Activated CD8-positive, alpha-beta memory T cell treated with anti-CD3 and anti-CD28 coated beads for 24 hours (primary cell): ENCODE results near the gene SH3BP1.

Experiments used
- DNase-seq: peaks from one replicate; pipeline ENCODE4 v3.0.0-alpha.2; 2020

Gene SH3BP1

GRCh38 chr22:37659066-37659896 is 19.8 kb downstream of the SH3BP1 start:
- DNase-seq, result peak; percentile 70

GRCh38 chr22:37659897-37660708 is 20.6 kb downstream of the SH3BP1 start:
- DNase-seq, result no peak

DNA sequence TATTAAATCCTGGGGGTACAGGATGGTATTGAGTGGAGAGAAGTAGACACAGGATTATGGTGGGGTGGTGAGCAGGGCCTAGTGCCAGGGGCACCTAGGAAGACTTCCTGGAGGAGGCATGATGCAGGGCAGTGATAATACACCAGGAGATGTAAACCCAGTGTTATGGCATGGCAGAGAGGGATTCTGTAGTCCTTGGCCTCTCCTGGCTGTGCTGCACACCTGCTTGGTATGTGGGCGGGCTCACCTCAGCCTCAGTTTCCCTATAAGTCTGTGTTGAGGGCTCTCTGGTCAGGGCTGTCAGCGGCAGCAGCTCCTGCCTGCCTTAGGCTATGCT is 21.2 kb downstream of the SH3BP1 start:
- DNase-seq, result no peak

DNA sequence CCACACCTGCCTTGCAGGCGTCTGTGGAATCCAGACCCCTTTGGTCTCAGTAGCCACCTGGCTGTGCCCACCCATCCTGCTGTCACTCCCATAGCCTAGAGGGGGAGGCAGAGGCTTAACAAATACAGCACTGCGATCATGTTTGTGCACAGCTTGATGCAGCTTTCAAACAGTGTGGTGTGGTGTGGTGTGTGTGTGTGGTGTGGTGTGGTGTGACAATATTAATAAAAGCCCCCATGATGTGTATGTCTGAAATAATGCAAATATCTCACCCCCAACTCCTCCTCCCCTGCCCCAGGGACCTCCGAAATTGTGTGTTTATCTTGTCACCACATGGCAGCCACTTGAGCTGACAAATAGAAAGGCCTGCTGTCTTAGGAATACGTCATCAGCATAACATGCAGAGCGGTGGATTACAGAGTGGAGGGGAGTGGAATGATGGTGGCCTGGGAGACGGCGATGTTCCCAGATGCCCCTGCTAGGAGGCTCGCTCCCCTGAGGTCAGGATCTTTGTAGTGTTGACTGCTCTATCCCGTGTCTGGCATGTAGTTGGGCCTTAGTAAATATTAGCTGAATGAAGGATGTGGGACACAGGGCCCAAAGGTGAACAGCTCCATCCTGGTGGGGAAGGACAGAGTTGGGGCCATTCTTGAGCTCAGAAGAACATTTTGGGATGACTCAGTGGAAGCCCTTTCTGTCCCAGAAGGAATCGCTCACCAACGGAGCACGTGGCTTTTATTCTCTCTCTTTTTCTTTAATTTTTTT is 21.9 kb downstream of the SH3BP1 start:
- no peak for DNase-seq

- no peak for DNase-seq
Observed at GRCh38 chr22:37662039-37662438, 22.6 kb downstream of the SH3BP1 start.

GRCh38 chr22:37663521-37664140 is 24.2 kb downstream of the SH3BP1 start:
- DNase-seq, result no peak

DNA sequence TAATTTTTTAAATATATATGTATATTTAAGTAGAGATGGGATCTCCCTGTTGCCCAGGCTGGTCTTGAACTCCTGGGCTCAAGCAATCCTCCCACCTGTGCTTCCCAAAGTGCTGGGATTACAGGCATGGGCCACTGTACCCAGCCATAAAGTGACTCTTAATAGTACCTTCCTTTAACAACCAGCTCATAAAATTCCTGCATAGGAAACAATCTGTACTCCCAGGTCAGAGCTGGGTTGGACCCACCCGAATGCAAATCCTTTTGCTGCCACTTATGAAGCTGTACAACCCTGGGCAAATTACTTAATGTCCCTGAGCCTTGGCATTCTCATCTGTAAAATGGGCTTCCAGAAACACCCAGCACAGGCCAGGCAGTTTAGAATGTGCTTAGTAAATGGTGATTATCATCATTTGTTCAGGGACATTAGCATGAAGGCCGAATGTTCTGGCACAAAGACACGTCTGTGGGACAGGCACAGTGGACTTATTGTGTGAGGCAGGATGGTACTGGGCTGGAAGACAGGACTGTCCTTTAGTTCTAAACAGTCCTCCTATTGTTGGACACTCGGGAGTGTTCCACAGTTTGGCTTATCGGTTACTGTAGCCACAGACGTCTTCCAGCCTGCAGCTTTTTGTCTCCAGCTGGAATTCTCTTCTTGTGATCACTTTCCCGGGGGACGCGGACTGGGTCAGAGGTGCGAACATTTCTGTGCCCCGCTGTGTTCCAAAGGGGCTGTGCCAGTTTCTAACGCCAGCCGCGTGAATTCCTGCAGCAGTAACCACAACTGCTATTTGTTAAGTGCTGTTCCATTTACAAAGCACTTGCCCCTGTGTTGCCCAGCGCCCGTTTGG is 25.0 kb downstream of the SH3BP1 start:
- DNase-seq, result no peak

- no peak for DNase-seq
Observed at GRCh38 chr22:37665487-37665886, 26.0 kb downstream of the SH3BP1 start.

- DNase-seq, result no peak
Observed at GRCh38 chr22:37669586-37669985, 30.1 kb downstream of the SH3BP1 start.

GRCh38 chr22:37672206-37672919 is 32.9 kb downstream of the SH3BP1 start:
- DNase-seq, result no peak

DNA sequence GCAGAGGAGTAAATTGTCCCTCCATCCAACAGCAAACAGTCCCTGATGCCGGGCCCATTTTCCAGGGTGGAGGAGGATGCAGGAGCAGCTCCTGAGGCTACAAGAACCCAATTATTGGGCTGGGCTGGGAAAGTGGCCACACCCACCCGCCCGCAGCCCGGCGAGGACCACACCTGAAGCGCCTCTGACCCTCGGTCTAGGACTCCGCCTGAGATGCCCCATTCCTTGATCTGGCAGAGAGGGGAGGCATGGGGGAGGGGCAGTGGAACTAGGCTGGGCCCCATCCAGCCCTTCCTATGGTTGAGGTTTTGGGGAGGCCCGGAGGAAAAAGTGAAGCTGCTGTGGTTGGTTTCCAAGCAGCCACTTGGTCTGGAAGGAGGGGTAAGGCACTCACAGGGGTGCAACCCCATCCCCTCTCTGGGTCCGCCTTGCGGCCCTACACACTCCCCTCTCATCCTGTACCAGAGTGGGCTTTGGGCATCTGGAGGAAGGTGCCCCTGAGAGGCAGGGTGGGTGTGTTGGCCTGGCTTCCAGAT is 33.5 kb downstream of the SH3BP1 start:
- no peak for DNase-seq

DNA sequence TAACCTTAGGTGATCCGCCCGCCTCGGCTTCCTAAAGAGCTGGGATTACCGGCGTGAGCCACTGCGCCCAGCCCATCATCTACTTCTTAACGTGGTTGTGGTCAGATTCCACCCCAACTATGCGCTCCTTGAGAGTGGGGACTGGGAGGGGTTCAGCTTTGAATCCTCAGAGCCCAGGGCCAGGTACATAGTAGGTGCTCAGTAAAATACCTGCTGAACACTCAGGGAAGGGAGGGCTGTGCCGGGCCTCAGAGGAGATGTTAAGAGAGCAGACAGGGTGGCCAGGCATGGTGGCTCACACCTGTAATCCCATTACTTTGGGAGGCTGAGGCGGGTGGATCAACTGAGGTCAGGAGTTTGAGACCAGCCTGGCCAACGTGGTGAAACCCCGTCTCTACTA is 34.8 kb downstream of the SH3BP1 start:
- no peak for DNase-seq

DNA sequence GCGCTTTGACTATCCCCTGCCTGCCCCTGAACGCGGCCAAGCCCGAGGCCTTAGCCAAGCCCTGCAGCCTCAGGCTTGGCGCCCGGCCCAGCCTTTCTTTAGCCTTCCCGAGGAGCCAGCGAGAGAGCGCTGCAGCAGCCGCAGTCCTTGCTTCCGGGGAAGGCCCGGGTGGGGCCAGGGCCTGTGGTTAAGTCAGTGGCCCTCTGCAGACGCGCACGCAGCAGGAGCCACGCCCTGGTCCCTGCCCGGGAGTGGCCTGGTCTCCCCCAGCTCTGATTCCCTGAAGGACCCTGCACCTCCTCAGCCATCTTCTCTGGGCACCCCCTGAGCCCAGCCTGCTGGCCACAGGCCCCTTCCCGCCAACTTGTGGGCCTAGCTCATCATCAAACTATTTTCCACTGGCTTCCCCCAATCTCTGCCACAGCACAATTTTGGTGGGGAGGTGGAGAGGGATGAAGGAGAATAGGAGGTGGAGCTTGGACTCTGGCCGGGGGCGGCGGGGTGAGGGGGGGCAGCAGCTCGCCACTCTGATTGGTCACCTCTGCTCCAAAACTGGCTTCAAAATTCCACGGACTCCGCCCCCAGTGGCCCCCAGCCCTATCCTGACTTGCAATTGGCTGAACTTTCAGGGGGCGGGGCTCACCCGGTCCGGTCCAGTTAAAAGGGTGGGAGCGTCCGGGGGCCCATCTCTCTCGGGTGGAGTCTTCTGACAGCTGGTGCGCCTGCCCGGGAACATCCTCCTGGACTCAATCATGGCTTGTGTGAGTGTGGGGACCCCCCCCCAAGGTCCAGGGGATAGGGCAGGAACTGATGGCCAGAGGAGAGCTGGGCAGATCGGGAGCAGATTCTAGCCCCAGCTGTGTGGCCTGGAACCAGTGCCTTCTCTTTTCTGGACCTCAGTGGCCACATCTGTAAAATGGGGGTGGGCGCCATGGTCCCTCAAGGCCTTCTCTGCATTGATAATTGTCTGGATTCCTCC is 35.8 kb downstream of the SH3BP1 start, which contains the start of gene LGALS1:
TSS of gene LGALS1 (plus strand) at position 686 of the 979 bp plus-strand sequence. CDS start at position 753, 67 bp downstream.
- DNase-seq, result peak; percentile 79

DNA sequence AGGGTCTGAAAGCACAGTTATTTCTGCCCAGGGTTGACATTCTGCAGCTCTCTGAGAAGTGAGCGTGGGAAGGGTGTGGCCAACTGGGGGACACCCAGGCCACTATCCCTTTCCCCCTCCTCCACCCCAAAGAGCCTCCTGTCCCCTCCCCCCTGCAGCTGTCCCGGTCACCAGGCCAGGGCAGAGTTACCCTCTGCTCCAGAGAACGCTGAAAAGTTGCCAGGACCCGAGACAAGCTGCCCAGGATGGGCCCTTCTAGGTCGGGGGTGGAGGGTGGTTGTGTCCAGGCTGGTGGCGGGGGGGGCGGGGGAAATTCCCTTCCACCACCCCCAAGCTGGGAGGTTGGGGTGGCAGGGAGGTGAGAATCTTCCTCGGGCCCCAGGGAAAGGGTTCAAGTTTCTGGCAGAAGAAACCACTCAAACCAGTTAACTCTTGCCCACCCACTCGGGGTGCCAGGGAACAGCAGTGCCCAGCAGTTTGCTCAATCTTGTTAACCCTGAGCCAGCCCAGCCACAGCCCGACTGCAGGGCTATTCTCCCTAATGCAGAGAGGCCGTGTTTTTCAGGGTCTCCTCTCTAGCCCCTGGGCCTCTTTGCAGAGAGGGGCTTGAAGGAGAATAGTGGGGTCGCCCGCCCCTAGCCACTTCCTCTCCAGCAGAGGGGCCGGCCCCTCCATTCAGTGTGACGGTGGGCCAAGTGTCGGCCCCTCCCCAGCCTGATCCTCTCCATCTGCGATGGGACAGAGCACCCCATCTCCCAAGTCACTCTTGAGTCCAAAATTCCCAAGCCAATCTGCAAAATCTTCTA is 36.7 kb downstream of the SH3BP1 start:
- peak; percentile 67 for DNase-seq

DNA sequence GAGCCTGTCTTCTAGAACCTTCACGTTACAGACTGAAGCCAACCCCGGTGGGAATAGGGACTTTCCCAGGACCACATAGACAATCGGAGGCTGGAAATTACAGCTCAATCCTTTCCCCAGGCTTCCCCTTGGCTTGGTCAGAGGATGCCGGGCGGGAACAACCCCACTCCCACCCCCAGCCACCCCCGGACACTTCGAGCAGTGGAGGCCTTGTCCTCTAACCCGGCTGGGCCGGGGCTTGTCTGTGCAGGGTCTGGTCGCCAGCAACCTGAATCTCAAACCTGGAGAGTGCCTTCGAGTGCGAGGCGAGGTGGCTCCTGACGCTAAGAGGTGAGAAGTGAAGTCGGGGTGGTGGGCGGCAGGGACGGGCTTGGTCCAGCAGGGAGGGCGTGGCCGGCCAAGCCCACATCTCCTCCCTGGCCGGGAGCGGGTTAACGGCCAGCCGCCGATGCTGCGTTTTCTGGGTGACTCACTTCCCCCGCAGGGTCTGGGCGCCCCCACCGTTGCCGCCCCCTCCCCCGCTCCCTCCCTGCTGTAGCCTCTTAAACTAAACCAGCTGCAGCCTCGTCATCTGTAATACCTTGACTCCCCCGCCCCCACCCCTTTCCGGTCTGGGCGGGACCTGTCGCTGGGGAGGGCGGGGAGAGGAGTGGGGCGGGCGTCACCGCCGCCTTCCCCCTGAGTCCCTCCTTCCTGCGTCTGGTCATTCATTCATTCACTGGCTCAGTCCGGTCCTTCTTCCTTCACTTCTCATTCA is 37.4 kb downstream of the SH3BP1 start:
- DNase-seq, result peak; percentile 96

DNA sequence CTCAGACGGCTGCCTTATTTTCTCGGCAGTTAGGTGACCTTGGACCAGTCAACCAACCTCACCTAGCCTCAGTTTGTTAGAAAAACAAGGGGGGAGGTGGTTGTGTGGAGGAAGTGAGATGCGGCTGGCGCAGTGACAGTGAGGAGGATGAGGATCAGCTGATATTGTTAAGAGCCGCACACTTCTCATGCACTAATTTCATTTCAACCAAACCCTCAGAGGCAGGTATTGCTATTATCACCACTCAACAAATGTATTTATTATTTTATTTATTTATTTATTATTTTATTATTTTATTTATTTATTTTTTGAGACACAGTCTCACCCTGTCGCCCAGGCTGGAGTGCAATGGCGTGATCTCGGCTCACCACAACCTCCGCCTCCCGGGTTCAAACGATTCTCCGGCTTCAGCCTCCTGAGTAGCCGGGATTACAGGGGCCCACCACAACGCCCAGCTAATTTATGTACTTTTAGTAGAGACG is 38.1 kb downstream of the SH3BP1 start:
- no peak for DNase-seq

GRCh38 chr22:37678372-37678771 is 38.9 kb downstream of the SH3BP1 start:
- DNase-seq, result no peak

DNA sequence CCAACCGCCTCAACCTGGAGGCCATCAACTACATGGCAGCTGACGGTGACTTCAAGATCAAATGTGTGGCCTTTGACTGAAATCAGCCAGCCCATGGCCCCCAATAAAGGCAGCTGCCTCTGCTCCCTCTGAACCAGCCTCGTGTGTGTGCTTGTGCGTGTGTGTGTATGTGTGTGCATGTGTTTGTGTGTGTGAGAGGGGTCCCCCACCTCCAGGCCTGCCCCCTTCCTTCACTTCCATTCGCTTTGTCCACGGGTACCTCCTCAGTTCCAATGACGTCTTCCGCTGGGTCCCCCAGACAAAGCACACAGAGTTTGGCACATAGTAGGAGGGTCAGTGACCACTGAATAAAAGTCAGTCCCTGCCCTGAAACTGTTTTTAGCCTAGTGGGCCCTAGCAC is 40.2 kb downstream of the SH3BP1 start:
- no peak for DNase-seq
